Measurements from ENCODE around the gene MCAM. TPM values are rescaled to one million over a fixed set of nuclear protein-coding genes. Genes with fewer than 3 reads are reported as not detected.

The MCAM gene
- total RNA-seq, 3 donors from 2014 or later (not counting 1 experiment from before 2014, with no cell fraction given) = 0.11 to 2.0 (median 0.19) TPM

DNA sequence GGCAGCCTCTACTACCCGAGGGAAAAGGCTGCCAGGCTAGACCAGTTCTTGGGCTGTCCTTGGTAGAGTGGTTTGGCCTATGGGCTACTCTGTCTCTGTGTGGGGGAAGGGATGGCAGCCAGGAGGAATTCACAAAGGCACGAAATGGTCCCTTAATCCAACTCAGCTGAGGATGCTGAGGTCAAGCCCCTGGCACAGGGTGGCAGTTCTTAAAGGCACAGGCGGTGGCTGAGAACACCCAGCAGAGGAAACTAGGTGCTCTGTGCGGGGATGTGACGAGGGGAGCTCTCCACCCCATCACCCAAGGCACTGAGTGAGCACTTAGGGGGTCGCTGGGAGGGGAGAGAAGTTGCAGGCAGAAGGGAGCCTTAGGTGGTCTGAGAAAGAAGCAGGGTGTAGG, 29.7 kb upstream of the MCAM start, which contains the start of gene MFRP:
Gene MFRP (minus strand): TSS at position 101 of the 400 bp plus-strand sequence. CDS start 192 bp downstream, outside the sequence.
- 61% methylated on average over 4 of the region's 6 CpGs for WGBS (ENCODE audit: insufficient coverage)
- no peak for ATAC-seq
- Histone ChIP-seq H3K27ac (ENCODE audit: low read length) (no peak within 1 kb of the TSS), H3K4me1 (ENCODE audit: control insufficient read depth, insufficient read depth, low read length) (no peaks in the 10 kb centered on the region), H3K36me3 (ENCODE audit: control insufficient read depth, insufficient read depth, low read length) (no peaks in the 10 kb centered on the region), H3K9me3 (ENCODE audit: control insufficient read depth, insufficient read depth, low read length) (no peaks in the 10 kb centered on the region), H3K27me3 (ENCODE audit: control insufficient read depth, insufficient read depth, low read length) (no peaks in the 10 kb centered on the region), H3K4me3 (ENCODE audit: low read length) (no peak within 1 kb of the TSS)
- intact Hi-C loops (cut with micrococcal nuclease) = no loop called here
- H3K27ac Mint-ChIP-seq = no peak within 1 kb of the TSS
- H3K4me1 Mint-ChIP-seq = peaks cover 0 to 4% of the 10 kb centered on the region in 2 donors
- peaks cover 32 to 35% of the 10 kb centered on the region in 2 donors for H3K27me3 Mint-ChIP-seq (ENCODE audit: low read depth in 2 of 2)
- no peaks in the 10 kb centered on the region for H3K9me3 Mint-ChIP-seq
- TF ChIP-seq, protein P1, sequence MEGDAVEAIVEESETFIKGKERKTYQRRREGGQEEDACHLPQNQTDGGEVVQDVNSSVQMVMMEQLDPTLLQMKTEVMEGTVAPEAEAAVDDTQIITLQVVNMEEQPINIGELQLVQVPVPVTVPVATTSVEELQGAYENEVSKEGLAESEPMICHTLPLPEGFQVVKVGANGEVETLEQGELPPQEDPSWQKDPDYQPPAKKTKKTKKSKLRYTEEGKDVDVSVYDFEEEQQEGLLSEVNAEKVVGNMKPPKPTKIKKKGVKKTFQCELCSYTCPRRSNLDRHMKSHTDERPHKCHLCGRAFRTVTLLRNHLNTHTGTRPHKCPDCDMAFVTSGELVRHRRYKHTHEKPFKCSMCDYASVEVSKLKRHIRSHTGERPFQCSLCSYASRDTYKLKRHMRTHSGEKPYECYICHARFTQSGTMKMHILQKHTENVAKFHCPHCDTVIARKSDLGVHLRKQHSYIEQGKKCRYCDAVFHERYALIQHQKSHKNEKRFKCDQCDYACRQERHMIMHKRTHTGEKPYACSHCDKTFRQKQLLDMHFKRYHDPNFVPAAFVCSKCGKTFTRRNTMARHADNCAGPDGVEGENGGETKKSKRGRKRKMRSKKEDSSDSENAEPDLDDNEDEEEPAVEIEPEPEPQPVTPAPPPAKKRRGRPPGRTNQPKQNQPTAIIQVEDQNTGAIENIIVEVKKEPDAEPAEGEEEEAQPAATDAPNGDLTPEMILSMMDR (IDR thresholded peaks at IDR 0.05) = no peak
- H3K36me3 Mint-ChIP-seq = no peaks in the 10 kb centered on the region
- H3K4me3 Mint-ChIP-seq = no peak within 1 kb of the TSS
- DNase-seq = no peak

DNA sequence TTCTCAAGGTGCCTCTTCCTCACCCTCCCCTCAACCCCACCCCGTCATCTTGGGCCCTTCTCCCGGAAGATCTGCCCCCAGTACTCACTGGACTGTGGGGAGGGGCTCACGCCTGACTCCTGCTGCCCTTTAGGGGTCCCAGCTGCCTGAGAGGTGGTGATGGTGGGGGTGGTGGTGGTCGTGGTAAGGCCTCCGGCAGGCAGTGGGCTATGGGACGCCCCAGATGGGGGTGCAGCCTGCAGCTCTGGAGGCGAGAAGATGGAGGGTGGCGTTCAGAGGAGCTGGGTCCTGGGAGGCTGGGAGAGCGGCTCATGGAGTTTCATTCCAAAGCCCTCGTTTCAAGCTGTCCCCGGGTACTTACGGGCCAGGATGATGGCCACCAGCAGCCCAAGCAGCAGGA, 28.8 kb upstream of the MCAM start:
- DNase-seq (no peak), ATAC-seq (no peak)
- no peaks in the 10 kb centered on the region for H3K36me3 Mint-ChIP-seq
- no peaks in the 10 kb centered on the region for H3K9me3 Mint-ChIP-seq
- H3K27me3 Mint-ChIP-seq (ENCODE audit: low read depth in 2 of 2) = peaks cover 32 to 33% of the 10 kb centered on the region in 2 donors
- WGBS (ENCODE audit: insufficient coverage) = 80% methylated on average over 10 of the region's 12 CpGs
- H3K36me3 ChIP-seq (ENCODE audit: control insufficient read depth, insufficient read depth, low read length) = no peaks in the 10 kb centered on the region
- intact Hi-C loops (cut with micrococcal nuclease) = no loop called here
- no peak overlapping the region for H3K27ac ChIP-seq (ENCODE audit: low read length)
- TF ChIP-seq, protein P1 (IDR thresholded peaks at IDR 0.05) = no peak
- H3K4me3 ChIP-seq (ENCODE audit: low read length) = no peak overlapping the region
- H3K27me3 ChIP-seq (ENCODE audit: control insufficient read depth, insufficient read depth, low read length) = peaks cover 9% of the 10 kb centered on the region
- H3K9me3 ChIP-seq (ENCODE audit: control insufficient read depth, insufficient read depth, low read length) = no peaks in the 10 kb centered on the region
- H3K4me1 Mint-ChIP-seq = peaks cover 0 to 10% of the 10 kb centered on the region in 2 donors
- H3K4me3 Mint-ChIP-seq = no peak overlapping the region
- H3K4me1 ChIP-seq (ENCODE audit: control insufficient read depth, insufficient read depth, low read length) = peaks cover 9% of the 10 kb centered on the region
- no peak overlapping the region for H3K27ac Mint-ChIP-seq

DNA sequence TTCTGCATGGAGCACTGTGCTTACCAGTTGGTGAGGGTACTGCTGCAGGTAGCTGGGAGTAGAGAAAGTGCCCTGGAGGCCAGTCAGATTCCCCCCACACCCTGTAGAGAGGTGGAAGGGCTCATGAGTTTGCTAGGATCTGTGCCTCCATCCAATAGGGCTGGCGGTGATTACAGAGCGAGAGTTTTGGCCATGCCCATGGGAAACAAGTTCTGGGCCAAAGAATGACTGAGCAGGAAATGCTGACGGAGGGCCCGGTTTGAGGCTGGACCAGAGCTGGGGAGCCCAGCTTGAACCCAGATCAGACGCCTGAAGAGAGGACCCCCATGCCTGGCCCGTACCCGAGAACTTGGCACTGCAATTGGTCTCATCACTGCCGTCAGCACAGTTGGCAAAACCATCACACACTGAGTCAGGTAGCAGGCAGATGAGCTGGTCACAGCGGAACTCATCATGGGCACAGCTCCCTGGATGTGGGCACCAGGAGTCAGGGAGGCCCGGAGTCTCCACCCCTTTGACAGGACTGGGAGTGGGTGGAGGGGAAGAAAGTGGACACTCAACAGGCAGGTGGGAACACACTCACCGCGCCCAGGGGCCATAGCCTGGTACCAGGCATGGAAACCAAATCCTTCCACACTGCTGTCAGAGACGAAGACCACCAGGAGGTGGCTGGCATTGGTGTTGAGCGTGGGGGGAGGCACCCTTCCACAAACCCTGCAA, 27.5 kb upstream of the MCAM start:
- intact Hi-C loops (cut with micrococcal nuclease) = no loop called here
- H3K4me1 ChIP-seq (ENCODE audit: control insufficient read depth, insufficient read depth, low read length) = peaks cover 18% of the 10 kb centered on the region
- H3K9me3 ChIP-seq (ENCODE audit: control insufficient read depth, insufficient read depth, low read length) = no peaks in the 10 kb centered on the region
- no peak overlapping the region for H3K4me3 ChIP-seq (ENCODE audit: low read length)
- Mint-ChIP-seq H3K36me3 (no peaks in the 10 kb centered on the region), H3K9me3 (no peaks in the 10 kb centered on the region), H3K4me1 (peaks cover 0 to 7% of the 10 kb centered on the region in 2 donors), H3K27me3 (ENCODE audit: low read depth in 2 of 2) (peaks cover 33 to 34% of the 10 kb centered on the region in 2 donors), H3K27ac (no peak overlapping the region), H3K4me3 (no peak overlapping the region)
- TF ChIP-seq, protein P1 (IDR thresholded peaks at IDR 0.05) = no peak
- peaks cover 14% of the 10 kb centered on the region for H3K27me3 ChIP-seq (ENCODE audit: control insufficient read depth, insufficient read depth, low read length)
- no peak for ATAC-seq
- H3K27ac ChIP-seq (ENCODE audit: low read length) = no peak overlapping the region
- DNase-seq = no peak
- WGBS (ENCODE audit: insufficient coverage) = 74% methylated on average over 11 of the region's 14 CpGs
- no peaks in the 10 kb centered on the region for H3K36me3 ChIP-seq (ENCODE audit: control insufficient read depth, insufficient read depth, low read length)

Data from natural killer cell (primary cell).